Adrenal gland (tissue), 5 donors: Measurements from ENCODE around the gene TRIM36.

Experiments used
- POLR2A ChIP-seq, 2 donors: fragments of 450-650 bp; IDR thresholded peaks; one replicate each; pipeline ENCODE4 v1.6.1; 2017; ENCODE audit warnings: antibody characterized with exemption in 2 of 2, mild to moderate bottlenecking in 2 of 2, moderate library complexity in 1 of 2
- TF ChIP-seq, protein P1 (sequence below), 6 experiments: fragments of 450-650 bp in 4 of 6; fragments of 200-600 bp in 2 of 6; sonication (generic) in 1 of 6; IDR thresholded peaks; 1 replicate in 5 of 6; 2 replicates in 1 of 6; pipeline versions ENCODE4 v1.5.1 to v1.8.0; 2016 to 2021; ENCODE audit warnings: antibody characterized with exemption in 6 of 6, mild to moderate bottlenecking in 2 of 6, moderate library complexity in 1 of 6
- donor health status: DM: no; HTN: no; CAD: no.

DNA sequence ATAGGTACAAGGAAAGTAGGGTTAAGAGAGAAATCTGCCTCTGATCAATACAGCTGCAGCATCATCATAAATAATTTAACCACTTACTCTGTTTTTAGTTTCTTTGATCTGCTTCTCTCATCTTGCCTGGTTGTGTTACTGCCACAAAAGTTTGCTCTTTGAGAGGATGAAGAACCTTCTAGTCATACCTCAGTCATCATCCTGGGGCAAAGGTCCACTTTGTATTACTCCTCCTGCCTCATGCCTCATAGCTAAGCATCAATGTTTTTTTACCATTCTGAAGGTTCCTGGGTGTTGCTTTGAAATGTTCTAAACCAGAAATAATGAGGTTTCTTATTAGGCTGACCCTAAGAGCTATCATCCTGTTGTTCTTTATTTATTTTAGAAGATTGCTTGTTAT lies 17.1 kb upstream of the TRIM36 start:
- TF ChIP-seq, protein P1, sequence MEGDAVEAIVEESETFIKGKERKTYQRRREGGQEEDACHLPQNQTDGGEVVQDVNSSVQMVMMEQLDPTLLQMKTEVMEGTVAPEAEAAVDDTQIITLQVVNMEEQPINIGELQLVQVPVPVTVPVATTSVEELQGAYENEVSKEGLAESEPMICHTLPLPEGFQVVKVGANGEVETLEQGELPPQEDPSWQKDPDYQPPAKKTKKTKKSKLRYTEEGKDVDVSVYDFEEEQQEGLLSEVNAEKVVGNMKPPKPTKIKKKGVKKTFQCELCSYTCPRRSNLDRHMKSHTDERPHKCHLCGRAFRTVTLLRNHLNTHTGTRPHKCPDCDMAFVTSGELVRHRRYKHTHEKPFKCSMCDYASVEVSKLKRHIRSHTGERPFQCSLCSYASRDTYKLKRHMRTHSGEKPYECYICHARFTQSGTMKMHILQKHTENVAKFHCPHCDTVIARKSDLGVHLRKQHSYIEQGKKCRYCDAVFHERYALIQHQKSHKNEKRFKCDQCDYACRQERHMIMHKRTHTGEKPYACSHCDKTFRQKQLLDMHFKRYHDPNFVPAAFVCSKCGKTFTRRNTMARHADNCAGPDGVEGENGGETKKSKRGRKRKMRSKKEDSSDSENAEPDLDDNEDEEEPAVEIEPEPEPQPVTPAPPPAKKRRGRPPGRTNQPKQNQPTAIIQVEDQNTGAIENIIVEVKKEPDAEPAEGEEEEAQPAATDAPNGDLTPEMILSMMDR (IDR thresholded peaks at IDR 0.05): no peak
- no peak for TF ChIP-seq POLR2A (IDR thresholded peaks at IDR 0.05)
